D721Med (cell line): ENCODE results near the gene TMEM214.

Experiments used
- DNase-seq: peaks from one replicate; pipeline ENCODE4 v3.0.0; 2011; ENCODE audit warnings: low spot score; ENCODE audit not compliant: insufficient read length
- FAIRE-seq: peaks from 2 replicates; lab custom pipeline; 2011; peaks lifted over from hg19 to GRCh38; lab: Jason Lieb, UNC
- CTCF ChIP-seq: IDR thresholded peaks from 2 replicates; pipeline ENCODE4 v1.5.1; 2012; ENCODE audit warnings: mild to moderate bottlenecking, control low read depth; ENCODE audit not compliant: insufficient read depth; ENCODE audit errors: missing control alignments

Gene TMEM214

GRCh38 chr2:26991717-26992116, 41.0 kb upstream of the TMEM214 start:
- TF ChIP-seq CTCF = no peak
- no peak for FAIRE-seq
- no peak for DNase-seq

DNA sequence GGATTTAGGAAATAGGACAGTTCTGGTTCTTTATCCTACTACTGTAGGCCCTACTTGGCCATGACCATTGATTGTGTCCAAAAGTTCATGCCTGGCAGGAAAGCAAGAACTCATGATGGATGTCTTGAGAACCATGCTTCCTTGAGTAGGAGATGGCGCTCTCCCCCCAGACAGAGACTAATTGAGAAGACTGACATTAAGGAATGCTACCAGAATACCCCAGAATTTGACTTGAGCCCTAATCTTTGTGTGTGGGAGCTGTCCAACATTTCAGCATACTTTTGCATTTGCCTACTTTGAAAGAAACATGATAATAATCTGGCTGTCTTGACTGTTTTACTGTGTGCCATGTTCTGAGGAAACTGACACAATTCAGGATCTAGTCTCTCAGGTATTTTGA, 39.0 kb upstream of the TMEM214 start:
- FAIRE-seq (no peak), DNase-seq (no peak)
- no peak for TF ChIP-seq CTCF

DNA sequence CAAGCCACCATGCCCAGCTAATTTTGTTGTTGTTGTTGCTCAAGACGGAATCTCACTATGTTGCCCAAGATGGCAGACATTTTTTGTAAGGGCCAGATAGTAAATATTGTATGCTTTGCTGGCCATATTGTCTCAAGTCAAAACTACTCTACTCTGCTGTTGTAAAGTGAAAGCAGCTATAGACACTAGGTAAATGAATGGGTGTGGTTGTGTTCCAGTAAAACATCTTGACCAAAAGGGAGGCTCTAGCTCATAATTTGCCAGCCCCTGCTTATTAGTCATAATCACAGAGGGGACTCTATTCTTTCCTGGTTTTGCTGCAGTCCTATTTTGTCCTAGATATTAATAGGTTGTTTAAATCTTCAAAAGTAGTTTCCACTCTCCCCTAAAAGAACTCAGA, 37.8 kb upstream of the TMEM214 start:
- DNase-seq = no peak
- no peak for FAIRE-seq
- no peak for TF ChIP-seq CTCF

GRCh38 chr2:26997394-26997793, 35.4 kb upstream of the TMEM214 start:
- no peak for TF ChIP-seq CTCF
- no peak for DNase-seq
- FAIRE-seq = no peak

GRCh38 chr2:26998323-26998722, 34.4 kb upstream of the TMEM214 start:
- TF ChIP-seq CTCF = no peak
- FAIRE-seq (no peak), DNase-seq (no peak)

DNA sequence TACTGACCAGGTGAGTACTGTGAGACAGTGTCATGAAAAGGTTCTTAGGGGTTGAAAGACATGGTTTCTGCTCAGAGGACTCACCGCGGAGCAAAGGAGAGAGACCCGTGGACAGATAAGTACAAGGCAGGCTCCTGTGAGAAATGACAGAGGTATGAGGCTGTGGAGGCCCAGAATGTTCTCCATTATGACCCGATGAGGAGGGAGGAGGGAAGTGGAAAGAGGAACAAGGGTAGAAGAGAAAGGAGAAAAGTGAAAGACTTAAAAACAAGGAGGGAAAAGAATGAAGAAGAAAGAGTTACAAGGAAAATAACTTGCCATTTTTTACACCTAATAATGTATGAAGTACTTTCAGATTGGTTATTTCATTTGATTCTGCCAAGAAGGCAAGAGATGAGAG, 32.5 kb upstream of the TMEM214 start:
- no peak for DNase-seq
- TF ChIP-seq CTCF = no peak
- no peak for FAIRE-seq

- TF ChIP-seq CTCF = no peak
- DNase-seq (no peak), FAIRE-seq (no peak)
Measured at GRCh38 chr2:27000995-27001394, 31.8 kb upstream of the TMEM214 start.
